T1000 (cell line): ENCODE measurements around the gene SORBS1.

Source experiments
- DNase-seq: peaks from one replicate; lab custom pipeline; 2025; ENCODE audit warnings: mixed read lengths; lab: John Stamatoyannopoulos, UW

The SORBS1 gene

GRCh38 chr10:95408983-95409873 is 151.9 kb downstream of the SORBS1 start:
- no peak for DNase-seq

- DNase-seq, result no peak
Measured at GRCh38 chr10:95408148-95408960, 152.8 kb downstream of the SORBS1 start.

- no peak for DNase-seq
Measured at GRCh38 chr10:95407546-95407945, 153.6 kb downstream of the SORBS1 start.

GRCh38 chr10:95406651-95407280 is 154.4 kb downstream of the SORBS1 start:
- no peak for DNase-seq

GRCh38 chr10:95405655-95406054 is 155.5 kb downstream of the SORBS1 start:
- no peak for DNase-seq

GRCh38 chr10:95404864-95405263 is 156.3 kb downstream of the SORBS1 start:
- no peak for DNase-seq

GRCh38 chr10:95404462-95404858 is 156.7 kb downstream of the SORBS1 start:
- no peak for DNase-seq

GRCh38 chr10:95403700-95404461 is 157.3 kb downstream of the SORBS1 start:
- no peak for DNase-seq

GRCh38 chr10:95401704-95402469 is 159.3 kb downstream of the SORBS1 start:
- DNase-seq, result no peak

GRCh38 chr10:95400787-95401186 is 160.4 kb downstream of the SORBS1 start:
- no peak for DNase-seq

GRCh38 chr10:95399183-95399582 is 162.0 kb downstream of the SORBS1 start:
- DNase-seq, result no peak

GRCh38 chr10:95397747-95398146 is 163.4 kb downstream of the SORBS1 start:
- DNase-seq, result no peak

- DNase-seq, result no peak
Measured at GRCh38 chr10:95395947-95396449, 165.2 kb downstream of the SORBS1 start.

GRCh38 chr10:95394161-95394880 is 166.8 kb downstream of the SORBS1 start:
- peak; percentile 10 for DNase-seq

GRCh38 chr10:95392681-95393164 is 168.4 kb downstream of the SORBS1 start:
- DNase-seq, result no peak

- DNase-seq, result no peak
Measured at GRCh38 chr10:95392217-95392584, 169.0 kb downstream of the SORBS1 start.

GRCh38 chr10:95391581-95392216 is 169.5 kb downstream of the SORBS1 start:
- DNase-seq, result no peak

GRCh38 chr10:95391164-95391563 is 170.0 kb downstream of the SORBS1 start:
- no peak for DNase-seq

- no peak for DNase-seq
Measured at GRCh38 chr10:95389982-95390381, 171.2 kb downstream of the SORBS1 start.
